ENCODE results near the gene PHF1. TPM values are rescaled to one million over a fixed set of nuclear protein-coding genes. Genes with fewer than 3 reads are reported as not detected.

PHF1 gene
- polyA plus RNA-seq, 1 donor (not counting 4 experiments of a cell fraction or from before 2014, with no cell fraction given): 15.8 TPM

DNA sequence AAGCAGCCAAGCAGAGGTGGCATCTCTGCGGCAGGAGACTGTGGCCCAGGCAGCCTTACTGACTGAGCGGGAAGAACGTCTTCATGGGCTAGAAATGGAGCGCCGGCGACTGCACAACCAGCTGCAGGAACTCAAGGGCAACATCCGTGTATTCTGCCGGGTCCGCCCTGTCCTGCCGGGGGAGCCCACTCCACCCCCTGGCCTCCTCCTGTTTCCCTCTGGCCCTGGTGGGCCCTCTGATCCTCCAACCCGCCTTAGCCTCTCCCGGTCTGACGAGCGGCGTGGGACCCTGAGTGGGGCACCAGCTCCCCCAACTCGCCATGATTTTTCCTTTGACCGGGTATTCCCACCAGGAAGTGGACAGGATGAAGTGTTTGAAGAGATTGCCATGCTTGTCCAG is 5.9 kb upstream of the PHF1 start:
- Histone ChIP-seq H3K9me3 (ENCODE audit: control insufficient read depth, low read depth, low read length) (no peaks in the 10 kb centered on the region), H3K4me2 (ENCODE audit: control insufficient read depth, extremely low read depth, insufficient read depth, low read depth, low read length) (no peak overlapping the region), H4K20me1 (ENCODE audit: control insufficient read depth, extremely low read depth, insufficient read depth, low read length) (no peaks in the 10 kb centered on the region), H3K9me1 (ENCODE audit: control insufficient read depth, extremely low read depth, insufficient read depth, low read length) (no peaks in the 10 kb centered on the region), H3K4me1 (ENCODE audit: control insufficient read depth, extremely low read depth, insufficient read depth, low read length) (peaks cover 4% of the 10 kb centered on the region), H3K27me3 (ENCODE audit: control insufficient read depth, extremely low read depth, insufficient read depth, low read length) (no peaks in the 10 kb centered on the region), H3K27ac (ENCODE audit: control insufficient read depth, insufficient read depth, low read length) (no peak overlapping the region), H3K4me3 (ENCODE audit: control insufficient read depth in 2 of 3, extremely low read depth in 1 of 3, insufficient read depth in 2 of 3, low read depth in 1 of 3, low read length in 3 of 3) (no peak overlapping the region), H3K79me2 (ENCODE audit: control insufficient read depth, insufficient read depth, low read length) (peaks cover 2% of the 10 kb centered on the region), H2AFZ (ENCODE audit: control insufficient read depth, low read length) (no peak overlapping the region), H3K36me3 (ENCODE audit: control insufficient read depth in 2 of 2, extremely low read depth in 1 of 2, insufficient read depth in 2 of 2, low read length in 2 of 2) (peaks cover 1 to 41% of the 10 kb centered on the region in 2 experiments), H3K9ac (ENCODE audit: control insufficient read depth, extremely low read depth, insufficient read depth, low read length) (no peak overlapping the region)
- no peak for FAIRE-seq
- DNase-seq (ENCODE audit: low read depth, low spot score): no peak
- no peak for TF ChIP-seq EZH2 (IDR thresholded peaks at IDR 0.05; ENCODE audit: low read length)
- no peak for TF ChIP-seq CTCF (optimal IDR thresholded peaks at IDR 0.05 in 1 of 3, IDR thresholded peaks at IDR 0.05 in 1 of 3, conservative IDR thresholded peaks at IDR 0.05 in 1 of 3; ENCODE audit: extremely low read depth in 1 of 3, insufficient read depth in 2 of 3, low read length in 3 of 3)
- dilution Hi-C loops (cut with MboI; ENCODE audit: extremely low pct_ligation_motif_present, low sequenced_read_pairs): no loop called here

GRCh38 chr6:33405386-33405940 is 5.4 kb upstream of the PHF1 start:
- H3K4me3 ChIP-seq (ENCODE audit: control insufficient read depth in 2 of 3, extremely low read depth in 1 of 3, insufficient read depth in 2 of 3, low read depth in 1 of 3, low read length in 3 of 3): no peak overlapping the region
- no peaks in the 10 kb centered on the region for H3K79me2 ChIP-seq (ENCODE audit: control insufficient read depth, insufficient read depth, low read length)
- TF ChIP-seq EZH2 (IDR thresholded peaks at IDR 0.05; ENCODE audit: low read length) (no peak), CTCF (optimal IDR thresholded peaks at IDR 0.05 in 1 of 3, IDR thresholded peaks at IDR 0.05 in 1 of 3, conservative IDR thresholded peaks at IDR 0.05 in 1 of 3; ENCODE audit: extremely low read depth in 1 of 3, insufficient read depth in 2 of 3, low read length in 3 of 3) (no peak)
- FAIRE-seq (no peak), DNase-seq (ENCODE audit: low read depth, low spot score) (no peak)
- H3K4me1 ChIP-seq (ENCODE audit: control insufficient read depth, extremely low read depth, insufficient read depth, low read length): peaks cover 6% of the 10 kb centered on the region
- H3K9me3 ChIP-seq (ENCODE audit: control insufficient read depth, low read depth, low read length): no peaks in the 10 kb centered on the region
- peaks cover 1 to 41% of the 10 kb centered on the region in 2 experiments for H3K36me3 ChIP-seq (ENCODE audit: control insufficient read depth in 2 of 2, extremely low read depth in 1 of 2, insufficient read depth in 2 of 2, low read length in 2 of 2)
- no peaks in the 10 kb centered on the region for H3K27me3 ChIP-seq (ENCODE audit: control insufficient read depth, extremely low read depth, insufficient read depth, low read length)
- no peak overlapping the region for H3K27ac ChIP-seq (ENCODE audit: control insufficient read depth, insufficient read depth, low read length)
- H3K9ac ChIP-seq (ENCODE audit: control insufficient read depth, extremely low read depth, insufficient read depth, low read length): no peak overlapping the region
- dilution Hi-C loops (cut with MboI; ENCODE audit: extremely low pct_ligation_motif_present, low sequenced_read_pairs): no loop called here
- no peaks in the 10 kb centered on the region for H3K9me1 ChIP-seq (ENCODE audit: control insufficient read depth, extremely low read depth, insufficient read depth, low read length)
- no peaks in the 10 kb centered on the region for H4K20me1 ChIP-seq (ENCODE audit: control insufficient read depth, extremely low read depth, insufficient read depth, low read length)
- no peak overlapping the region for H3K4me2 ChIP-seq (ENCODE audit: control insufficient read depth, extremely low read depth, insufficient read depth, low read depth, low read length)
- H2AFZ ChIP-seq (ENCODE audit: control insufficient read depth, low read length): no peak overlapping the region

All from keratinocyte (primary cell).